ENCODE data around the gene TLK1.

TLK1 gene

DNA sequence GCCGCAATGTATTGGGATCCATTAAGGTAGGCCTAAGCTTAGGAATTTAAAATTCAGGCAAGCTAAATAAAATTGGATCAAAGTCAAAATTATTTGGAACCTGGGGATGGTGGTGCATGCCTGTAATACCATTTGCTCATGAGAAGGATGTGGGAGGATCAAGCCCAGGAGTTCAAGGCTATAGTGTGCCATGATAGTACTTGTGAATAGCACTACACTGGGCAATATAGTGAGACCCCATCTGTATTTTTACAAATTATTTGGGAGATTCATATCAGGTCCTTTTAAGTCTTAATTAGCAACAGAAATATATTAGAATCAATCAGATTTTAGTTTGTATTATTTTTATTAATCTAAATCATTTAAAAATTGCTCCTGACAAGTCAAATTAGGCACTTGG lies 39.8 kb upstream of the TLK1 start:
- no peak overlapping the region for H3K27ac ChIP-seq
- TF ChIP-seq, protein P1, sequence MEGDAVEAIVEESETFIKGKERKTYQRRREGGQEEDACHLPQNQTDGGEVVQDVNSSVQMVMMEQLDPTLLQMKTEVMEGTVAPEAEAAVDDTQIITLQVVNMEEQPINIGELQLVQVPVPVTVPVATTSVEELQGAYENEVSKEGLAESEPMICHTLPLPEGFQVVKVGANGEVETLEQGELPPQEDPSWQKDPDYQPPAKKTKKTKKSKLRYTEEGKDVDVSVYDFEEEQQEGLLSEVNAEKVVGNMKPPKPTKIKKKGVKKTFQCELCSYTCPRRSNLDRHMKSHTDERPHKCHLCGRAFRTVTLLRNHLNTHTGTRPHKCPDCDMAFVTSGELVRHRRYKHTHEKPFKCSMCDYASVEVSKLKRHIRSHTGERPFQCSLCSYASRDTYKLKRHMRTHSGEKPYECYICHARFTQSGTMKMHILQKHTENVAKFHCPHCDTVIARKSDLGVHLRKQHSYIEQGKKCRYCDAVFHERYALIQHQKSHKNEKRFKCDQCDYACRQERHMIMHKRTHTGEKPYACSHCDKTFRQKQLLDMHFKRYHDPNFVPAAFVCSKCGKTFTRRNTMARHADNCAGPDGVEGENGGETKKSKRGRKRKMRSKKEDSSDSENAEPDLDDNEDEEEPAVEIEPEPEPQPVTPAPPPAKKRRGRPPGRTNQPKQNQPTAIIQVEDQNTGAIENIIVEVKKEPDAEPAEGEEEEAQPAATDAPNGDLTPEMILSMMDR (conservative IDR thresholded peaks at IDR 0.05) = no peak
- TF ChIP-seq ZFX (IDR thresholded peaks at IDR 0.05) = no peak

DNA sequence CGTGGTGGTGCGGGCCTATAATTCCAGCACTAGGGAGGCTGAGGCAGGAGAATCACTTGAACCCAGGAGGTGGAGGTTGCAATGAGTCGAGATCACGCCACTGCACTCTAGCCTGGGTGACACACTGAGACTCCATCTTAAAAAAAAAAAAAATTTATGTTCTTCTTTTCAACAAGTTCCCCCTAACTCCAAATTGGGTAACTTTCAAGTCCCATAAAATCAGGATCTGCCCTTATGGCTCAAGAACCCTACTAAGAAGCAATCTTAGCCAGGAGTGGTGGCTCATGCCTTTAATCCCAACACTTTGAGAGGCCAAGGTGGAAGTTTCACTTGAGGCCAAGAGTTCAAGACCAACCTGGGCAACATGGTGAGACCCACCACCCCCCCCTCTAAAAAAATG lies 30.3 kb upstream of the TLK1 start:
- no peak for TF ChIP-seq ZFX (IDR thresholded peaks at IDR 0.05)
- TF ChIP-seq, protein P1 (conservative IDR thresholded peaks at IDR 0.05) = no peak
- no peak overlapping the region for H3K27ac ChIP-seq

DNA sequence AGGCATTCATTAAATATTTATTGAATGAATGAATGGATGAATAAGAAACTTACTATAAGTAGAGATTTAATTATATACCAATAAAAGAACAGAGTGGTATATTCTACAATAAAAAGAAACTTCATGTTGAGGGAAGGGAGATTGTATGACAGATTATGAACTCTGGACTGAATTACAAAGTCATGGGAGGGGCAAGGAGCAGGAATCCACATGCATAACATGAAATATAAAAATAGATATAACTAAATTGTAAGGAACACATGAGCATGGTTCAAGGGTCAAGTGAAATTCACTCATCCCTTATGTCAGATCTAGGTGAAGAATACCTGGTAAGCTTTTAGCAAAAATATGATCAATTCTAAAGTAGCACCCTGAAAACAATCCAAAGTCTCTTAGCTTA lies 27.1 kb upstream of the TLK1 start:
- TF ChIP-seq, protein P1 (conservative IDR thresholded peaks at IDR 0.05) = no peak
- TF ChIP-seq ZFX (IDR thresholded peaks at IDR 0.05) = no peak

DNA sequence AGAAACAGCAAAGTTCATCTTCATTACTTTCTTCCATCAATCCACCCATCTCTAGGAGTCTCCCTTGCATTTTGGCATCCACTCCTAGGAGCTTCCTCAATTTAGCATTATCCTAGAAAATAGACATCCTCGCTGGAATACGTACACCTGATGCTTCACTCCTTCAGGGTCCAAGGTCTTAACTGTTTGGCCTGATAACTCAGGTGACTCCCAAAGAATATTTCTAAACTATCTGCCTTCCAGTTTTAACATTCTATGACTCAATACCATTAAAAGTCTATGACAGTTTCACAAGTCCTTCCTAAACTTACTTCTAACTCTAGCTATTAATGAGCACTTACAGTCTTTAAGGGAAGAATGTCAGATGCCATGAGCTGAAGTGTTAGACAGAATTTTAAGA lies 26.5 kb upstream of the TLK1 start:
- no peak for TF ChIP-seq ZFX (IDR thresholded peaks at IDR 0.05)
- TF ChIP-seq, protein P1 (conservative IDR thresholded peaks at IDR 0.05) = no peak
- H3K27ac ChIP-seq = no peak overlapping the region

More for the DNA sequence above, 27.1 kb upstream of the TLK1 start:
- no peak overlapping the region for H3K27ac ChIP-seq

DNA sequence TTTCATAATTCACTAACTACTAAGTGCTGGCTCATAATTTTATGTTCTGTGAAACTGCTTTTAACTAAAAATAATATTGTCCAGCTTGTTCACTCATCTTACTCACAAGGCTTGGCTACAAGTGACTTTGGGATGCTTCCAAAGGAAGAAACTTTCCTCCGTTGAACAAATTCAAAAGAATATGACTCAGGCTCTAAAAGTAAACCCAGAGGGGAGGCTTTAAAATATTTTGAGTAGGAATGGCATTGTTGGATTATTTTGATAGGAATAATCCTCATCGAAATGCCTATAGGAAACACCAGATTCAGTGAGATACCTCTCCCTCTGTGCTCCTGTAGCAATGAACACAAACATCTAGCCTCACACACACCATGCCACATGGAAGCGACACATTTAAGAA lies 25.2 kb upstream of the TLK1 start:
- no peak overlapping the region for H3K27ac ChIP-seq
- no peak for TF ChIP-seq ZFX (IDR thresholded peaks at IDR 0.05)
- TF ChIP-seq, protein P1 (conservative IDR thresholded peaks at IDR 0.05) = no peak

DNA sequence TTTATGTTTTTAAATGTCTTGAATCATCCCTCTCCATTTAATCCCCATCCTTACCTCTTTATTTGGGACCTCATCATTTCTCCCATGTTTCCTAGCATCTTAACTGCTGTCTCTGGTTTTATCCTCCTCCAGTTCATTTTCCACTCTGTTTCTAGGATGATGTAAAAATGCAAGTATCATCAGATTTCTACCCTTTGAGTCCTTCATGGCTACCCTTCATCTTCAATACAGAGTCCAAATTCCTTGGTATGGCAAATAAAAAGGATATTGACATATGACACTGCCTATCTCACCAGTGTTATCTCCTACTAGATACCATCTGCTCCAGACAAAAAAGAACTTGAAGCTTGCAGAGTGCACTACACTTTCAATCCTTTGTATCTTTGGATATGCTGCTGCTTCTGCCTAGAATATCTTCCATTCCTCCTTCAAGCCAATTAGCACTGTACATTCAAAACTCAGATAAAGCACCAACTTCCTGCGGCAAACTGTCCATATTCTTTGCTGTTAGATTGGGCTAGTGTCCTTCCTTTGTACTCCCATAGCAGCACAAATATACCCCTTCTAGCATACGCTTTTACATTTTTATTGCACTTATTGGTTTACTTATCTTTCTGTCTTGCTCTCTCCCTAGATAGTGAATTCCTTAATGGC lies 24.6 kb upstream of the TLK1 start:
- no peak for TF ChIP-seq ZFX (IDR thresholded peaks at IDR 0.05)
- TF ChIP-seq, protein P1 (conservative IDR thresholded peaks at IDR 0.05) = no peak
- H3K27ac ChIP-seq = no peak overlapping the region

DNA sequence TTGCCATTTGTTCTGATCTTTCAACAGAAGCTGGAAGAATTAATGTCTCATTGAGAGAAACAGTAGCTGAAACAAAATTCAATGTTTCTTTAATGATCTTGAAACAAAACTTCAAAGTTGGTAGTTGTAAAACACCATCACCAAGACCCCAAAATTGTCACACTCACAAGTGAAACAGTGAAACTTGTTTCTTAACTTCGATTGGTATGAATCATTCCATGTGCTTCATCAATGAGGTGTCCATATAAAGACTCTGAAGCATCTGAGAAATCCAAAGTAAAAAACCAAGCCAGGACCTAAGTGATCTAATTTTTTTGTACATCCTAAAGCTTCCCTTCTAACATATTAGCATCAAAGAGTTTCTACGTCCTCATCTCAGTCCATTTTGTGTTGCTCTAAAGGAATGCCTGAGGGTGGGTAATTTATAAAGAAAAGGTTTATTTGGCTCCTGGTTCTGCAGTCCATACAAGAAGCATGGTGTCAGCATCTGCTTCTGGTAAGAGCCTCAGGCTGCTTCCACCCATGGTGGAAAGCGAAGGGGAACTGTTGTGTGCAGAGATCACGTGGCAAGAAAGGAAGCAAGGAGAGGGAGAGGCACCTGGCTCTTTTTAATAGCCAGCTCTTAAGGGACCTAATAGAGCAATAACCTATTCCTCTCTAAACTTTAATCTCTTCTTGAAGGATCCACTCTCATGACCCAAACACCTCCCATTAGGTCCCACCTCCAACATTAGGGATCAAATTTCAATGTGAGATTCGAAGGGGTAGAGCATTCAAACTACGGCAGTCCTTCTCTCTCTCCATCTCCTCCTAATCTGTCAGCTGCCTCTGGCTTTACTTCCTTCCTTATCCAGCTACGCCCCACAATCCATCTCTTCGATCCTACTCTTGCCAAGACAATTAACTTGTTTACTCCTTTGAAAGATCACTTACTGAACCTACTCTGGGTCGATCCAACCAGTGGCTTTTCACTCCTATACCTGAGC lies 20.7 kb upstream of the TLK1 start:
- TF ChIP-seq, protein P1 (conservative IDR thresholded peaks at IDR 0.05) = no peak
- TF ChIP-seq ZFX (IDR thresholded peaks at IDR 0.05) = no peak
- H3K27ac ChIP-seq = no peak overlapping the region

Data from C4-2B (cell line).